Gastroesophageal sphincter (tissue), 4 donors: ENCODE measurements around the gene ZNF248. TPM values are rescaled to one million over a fixed set of nuclear protein-coding genes. Genes with fewer than 3 reads are reported as not detected.

Experiments used
- ATAC-seq: fragments of 150-250 bp; one replicate; pipeline ENCODE4 v1.9.1; 2016; ENCODE audit warnings: mild to moderate bottlenecking, moderate library complexity
- H3K27ac ChIP-seq, 4 donors: fragments of 200-600 bp; sonication (generic) in 3 of 4; 1 replicate in 3 of 4; 2 replicates in 1 of 4; pipeline ENCODE4 v1.5.1; 2016 to 2019
- H3K27me3 ChIP-seq: fragments of 200-600 bp; sonication (generic); one replicate; pipeline ENCODE4 v1.5.1; 2019
- H3K36me3 ChIP-seq, 2 donors: fragments of 200-600 bp; sonication (generic); one replicate each; pipeline ENCODE4 v1.5.1; 2019; ENCODE audit warnings: control low read depth in 1 of 2
- H3K4me1 ChIP-seq, 3 donors: fragments of 200-600 bp; sonication (generic); 1 replicate in 2 of 3; 2 replicates in 1 of 3; pipeline ENCODE4 v1.5.1; 2016 to 2019; ENCODE audit warnings: control low read depth in 2 of 3
- H3K4me3 ChIP-seq, 2 donors: fragments of 200-600 bp; sonication (generic); one replicate each; pipeline ENCODE4 v1.5.1; 2019; ENCODE audit warnings: mild to moderate bottlenecking in 1 of 2, moderate library complexity in 1 of 2
- H3K9me3 ChIP-seq, 3 donors: fragments of 200-600 bp; sonication (generic); one replicate each; pipeline ENCODE4 v1.5.1; 2017 to 2019; ENCODE audit warnings: control low read depth in 2 of 3
- CTCF ChIP-seq, 4 experiments: fragments of 200-600 bp in 2 of 4; fragments of 450-650 bp in 2 of 4; sonication (generic) in 1 of 4; IDR thresholded peaks; one replicate each; pipeline ENCODE4 v1.5.1; 2017 to 2019; ENCODE audit warnings: antibody characterized with exemption in 4 of 4, mild to moderate bottlenecking in 2 of 4, moderate library complexity in 2 of 4
- EP300 ChIP-seq: sonication (generic); formaldehyde crosslinking; IDR thresholded peaks from one replicate; pipeline ENCODE4 v1.6.1; 2017; ENCODE audit warnings: antibody characterized with exemption, mild to moderate bottlenecking
- POLR2A ChIP-seq, 2 donors: fragments of 450-650 bp; IDR thresholded peaks; one replicate each; pipeline ENCODE4 v1.6.1; 2017; ENCODE audit warnings: antibody characterized with exemption in 2 of 2, mild to moderate bottlenecking in 2 of 2, moderate library complexity in 1 of 2
- POLR2AphosphoS5 ChIP-seq: sonication (generic); formaldehyde crosslinking; IDR thresholded peaks from one replicate; pipeline ENCODE4 v1.6.1; 2017; ENCODE audit warnings: antibody characterized with exemption
- WGBS, 2 donors: methylation state at CpG; one replicate each; pipeline ENCODE4 v1.1.5; 2018; ENCODE audit warnings: low coverage in 1 of 2; 5-methylcytosine and 5-hydroxymethylcytosine counted together
- total RNA-seq, 4 donors: library from RNA; depleted of rRNA; stranded (reverse); fragments of >200 nt; gene quantifications; one replicate each; pipeline ENCODE4 v1.1.0, GENCODE V29; 2016

Gene ZNF248
- total RNA-seq, 4 donors from 2014 or later, result 15.9 to 28.9 (median 22.2) TPM

GRCh38 chr10:37784678-37785077 lies 72.7 kb downstream of the ZNF248 start:
- TF ChIP-seq EP300, result no peak
- no peak for TF ChIP-seq POLR2AphosphoS5
- TF ChIP-seq CTCF (IDR thresholded peaks at IDR 0.05), result no peak
- no peak for TF ChIP-seq POLR2A (IDR thresholded peaks at IDR 0.05)
- ATAC-seq, result no peak
- no peak overlapping the region for H3K27ac ChIP-seq
- H3K27me3 ChIP-seq, result no peaks in the 10 kb centered on the region
- peaks cover 0 to 68% (median 0%) of the 10 kb centered on the region in 3 donors for H3K9me3 ChIP-seq
- H3K4me3 ChIP-seq, result no peak overlapping the region
- 78 to 100% methylated on average over 3 to 4 of the region's 4 CpGs for WGBS, 2 donors
- peaks cover 0 to 23% of the 10 kb centered on the region in 2 donors for H3K36me3 ChIP-seq
- no peaks in the 10 kb centered on the region for H3K4me1 ChIP-seq

- no peak for ATAC-seq
- Histone ChIP-seq H3K27ac (no peak overlapping the region), H3K4me1 (no peaks in the 10 kb centered on the region), H3K9me3 (peaks cover 0 to 42% (median 0%) of the 10 kb centered on the region in 3 donors), H3K27me3 (no peaks in the 10 kb centered on the region), H3K36me3 (peaks cover 0 to 11% of the 10 kb centered on the region in 2 donors), H3K4me3 (no peak overlapping the region)
- no peak for TF ChIP-seq EP300
- TF ChIP-seq CTCF (IDR thresholded peaks at IDR 0.05), result no peak
- no peak for TF ChIP-seq POLR2AphosphoS5
- TF ChIP-seq POLR2A (IDR thresholded peaks at IDR 0.05), result no peak
- WGBS, 2 donors, result 54 to 81% methylated on average over 4 to 7 of the region's 32 CpGs
Measured at GRCh38 chr10:37780536-37780935, 76.9 kb downstream of the ZNF248 start.

- 75 to 90% methylated on average over 4 to 6 of the region's 6 CpGs for WGBS, 2 donors
Measured at GRCh38 chr10:37777056-37777455, 80.4 kb downstream of the ZNF248 start.

GRCh38 chr10:37775612-37776011 lies 81.8 kb downstream of the ZNF248 start:
- Histone ChIP-seq H3K27ac (no peak overlapping the region), H3K9me3 (peaks cover 0 to 6% (median 0%) of the 10 kb centered on the region in 3 donors), H3K4me1 (no peaks in the 10 kb centered on the region), H3K4me3 (no peak overlapping the region), H3K36me3 (peaks cover 0 to 8% of the 10 kb centered on the region in 2 donors), H3K27me3 (no peaks in the 10 kb centered on the region)
- no peak for TF ChIP-seq CTCF (IDR thresholded peaks at IDR 0.05)
- WGBS, 2 donors, result 92 to 100% methylated on average over 1 of the region's 1 CpG
- ATAC-seq, result no peak

More at GRCh38 chr10:37777056-37777455, 80.4 kb downstream of the ZNF248 start:
- Histone ChIP-seq H3K4me1 (no peaks in the 10 kb centered on the region), H3K4me3 (no peak overlapping the region), H3K27me3 (no peaks in the 10 kb centered on the region), H3K36me3 (peaks cover 0 to 4% of the 10 kb centered on the region in 2 donors), H3K9me3 (peaks cover 0 to 20% (median 0%) of the 10 kb centered on the region in 3 donors), H3K27ac (no peak overlapping the region)
- no peak for ATAC-seq
- no peak for TF ChIP-seq EP300
- TF ChIP-seq CTCF (IDR thresholded peaks at IDR 0.05), result no peak
- no peak for TF ChIP-seq POLR2A (IDR thresholded peaks at IDR 0.05)
- no peak for TF ChIP-seq POLR2AphosphoS5

GRCh38 chr10:37774351-37774750 lies 83.1 kb downstream of the ZNF248 start:
- H3K36me3 ChIP-seq, result peaks cover 0 to 8% of the 10 kb centered on the region in 2 donors
- peaks cover 0 to under 1% (median 0%) of the 10 kb centered on the region in 3 donors for H3K9me3 ChIP-seq
- TF ChIP-seq POLR2A (IDR thresholded peaks at IDR 0.05) (no peak), EP300 (no peak), POLR2AphosphoS5 (no peak), CTCF (IDR thresholded peaks at IDR 0.05) (no peak)
- no peaks in the 10 kb centered on the region for H3K4me1 ChIP-seq
- no peak for ATAC-seq
- no peak overlapping the region for H3K4me3 ChIP-seq
- WGBS, 2 donors, result 63 to 66% methylated on average over 5 of the region's 5 CpGs
- H3K27me3 ChIP-seq, result no peaks in the 10 kb centered on the region
- H3K27ac ChIP-seq, result no peak overlapping the region
